HFFc6 (cell line): ENCODE results near the gene MPL. TPM values are rescaled to one million over a fixed set of nuclear protein-coding genes. Genes with fewer than 3 reads are reported as not detected.

Experiments used
- DNase-seq: peaks from one replicate; pipeline ENCODE4 v3.0.0-alpha.2; 2018
- H3K27ac Mint-ChIP-seq: 2 replicates; pipeline ENCODE4 v1.8.0; 2020; ENCODE audit warnings: mild to moderate bottlenecking, mixed read lengths
- H3K27me3 Mint-ChIP-seq: 2 replicates; pipeline ENCODE4 v1.8.0; 2021; ENCODE audit warnings: mild to moderate bottlenecking, moderate library complexity, mixed read lengths; ENCODE audit not compliant: insufficient read depth
- H3K36me3 Mint-ChIP-seq: 2 replicates; pipeline ENCODE4 v1.8.0; 2021; ENCODE audit warnings: low read depth, mixed read lengths
- H3K4me1 Mint-ChIP-seq: 2 replicates; pipeline ENCODE4 v1.8.0; 2020; ENCODE audit warnings: low read depth, mixed read lengths
- H3K4me3 Mint-ChIP-seq: 2 replicates; pipeline ENCODE4 v1.8.0; 2020; ENCODE audit warnings: mild to moderate bottlenecking, moderate library complexity, mixed read lengths
- H3K9me3 Mint-ChIP-seq: 2 replicates; pipeline ENCODE4 v1.8.0; 2020; ENCODE audit warnings: mild to moderate bottlenecking, mixed read lengths
- CTCF ChIP-seq: fragments of 200-600 bp; sonication (generic); IDR thresholded peaks from 2 replicates; pipeline ENCODE4 v1.5.0; 2021; ENCODE audit warnings: antibody characterized with exemption, mild to moderate bottlenecking
- total RNA-seq, 6 experiments: library from RNA; stranded (reverse); fragmentation: NEBNext Ultra II Directional; extraction: Animal tissue kit (Norgen Biotek cat#: 25700); gene quantifications; 2 replicates in 1 of 6; 3 replicates in 5 of 6; pipeline ENCODE4 v1.2.3, GENCODE V29; 2021

MPL gene
- total RNA-seq, 6 experiments from 2014 or later, result not detected

- peaks cover 56% of the 10 kb centered on the region for H3K36me3 Mint-ChIP-seq
- no peak overlapping the region for H3K4me3 Mint-ChIP-seq
- peak overlapping the region; percentile 46 for H3K27ac Mint-ChIP-seq
- DNase-seq, result no peak
- no peaks in the 10 kb centered on the region for H3K9me3 Mint-ChIP-seq
- TF ChIP-seq CTCF, result no peak
- peaks cover 7% of the 10 kb centered on the region for H3K27me3 Mint-ChIP-seq
- peaks cover 51% of the 10 kb centered on the region for H3K4me1 Mint-ChIP-seq
These were observed 49.1 kb downstream of the MPL start for GRCh38 chr1:43386676-43387075.

DNA sequence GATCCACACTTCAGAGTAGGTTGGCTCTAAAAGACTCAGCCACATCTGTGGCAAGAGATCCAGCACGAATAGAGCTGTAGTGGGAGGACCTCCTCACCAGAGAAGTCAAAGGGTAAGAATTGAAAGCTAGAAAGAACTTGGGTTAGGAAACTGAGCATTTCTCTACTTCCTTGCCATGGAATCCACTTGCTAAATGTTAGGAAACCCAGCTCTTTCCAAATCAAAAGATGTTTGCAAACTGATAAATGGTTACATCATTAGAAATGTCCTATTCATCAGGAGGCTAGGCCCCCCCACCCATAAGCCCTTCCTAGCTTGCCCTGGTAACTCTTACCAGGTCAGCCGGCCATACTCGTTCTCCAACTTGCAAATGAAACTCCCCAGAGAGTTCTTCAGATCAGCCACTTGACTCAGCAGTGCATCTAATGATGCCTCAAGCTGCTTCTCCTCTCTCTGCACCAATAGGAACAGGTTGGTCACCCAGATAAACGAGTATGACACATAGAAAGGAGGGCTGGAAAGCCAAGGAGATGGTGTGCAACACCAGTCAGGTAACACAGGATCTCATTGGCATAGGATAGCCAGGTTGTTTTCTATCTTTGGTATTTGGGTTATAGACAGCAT lies 50.5 kb downstream of the MPL start:
- Mint-ChIP-seq H3K4me3 (peak overlapping the region; percentile 99), H3K4me1 (peaks cover 44% of the 10 kb centered on the region), H3K9me3 (no peaks in the 10 kb centered on the region), H3K27me3 (peaks cover 4% of the 10 kb centered on the region), H3K27ac (peak overlapping the region; percentile 98), H3K36me3 (peaks cover 44% of the 10 kb centered on the region)
- peak; percentile 32 for DNase-seq
- TF ChIP-seq CTCF, result no peak

DNA sequence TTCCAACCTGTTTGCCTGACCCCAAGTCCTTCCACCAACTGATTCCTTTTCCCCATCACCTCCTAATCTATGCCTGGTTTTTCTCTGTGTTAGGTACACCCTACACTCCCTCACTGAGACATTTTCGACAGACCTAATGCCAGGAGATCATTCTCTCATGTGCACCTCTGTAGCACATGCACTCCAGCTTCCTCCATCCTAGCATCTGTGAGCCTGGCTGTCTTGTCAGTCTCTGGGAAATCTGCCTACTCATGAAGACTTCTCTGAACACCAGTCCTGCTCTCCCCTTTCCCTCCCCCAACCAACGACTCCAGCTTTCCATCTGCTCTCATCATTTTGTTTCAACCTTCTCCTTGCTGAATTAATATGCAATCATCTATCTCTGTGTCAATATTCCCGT lies 51.0 kb downstream of the MPL start:
- Mint-ChIP-seq H3K9me3 (no peaks in the 10 kb centered on the region), H3K27ac (peak overlapping the region; percentile 98), H3K27me3 (peaks cover 4% of the 10 kb centered on the region), H3K4me3 (peak overlapping the region; percentile 99), H3K4me1 (peaks cover 44% of the 10 kb centered on the region), H3K36me3 (peaks cover 39% of the 10 kb centered on the region)
- no peak for DNase-seq
- no peak for TF ChIP-seq CTCF

GRCh38 chr1:43389326-43390313 lies 52.0 kb downstream of the MPL start, which contains the start of the genes MED8 and SZT2:
MED8 (minus strand) TSS chr1:43389800; CDS start chr1:43389764, 36 bp downstream.
SZT2 (plus strand) TSS chr1:43389899; CDS start chr1:43389969, 70 bp downstream.
- Mint-ChIP-seq H3K4me3 (peak within 1 kb of the TSS; percentile 99), H3K9me3 (no peaks in the 10 kb centered on the region), H3K27me3 (peaks cover 4% of the 10 kb centered on the region), H3K4me1 (peaks cover 44% of the 10 kb centered on the region), H3K36me3 (peaks cover 35% of the 10 kb centered on the region), H3K27ac (peak within 1 kb of the TSS; percentile 98)
- TF ChIP-seq CTCF, result no peak
- DNase-seq, result peak; percentile 90

- no peak for DNase-seq
- Mint-ChIP-seq H3K27me3 (peaks cover 4% of the 10 kb centered on the region), H3K27ac (no peak overlapping the region), H3K36me3 (peaks cover 23% of the 10 kb centered on the region), H3K4me1 (peaks cover 32% of the 10 kb centered on the region), H3K9me3 (no peaks in the 10 kb centered on the region), H3K4me3 (no peak overlapping the region)
- no peak for TF ChIP-seq CTCF
These were observed 55.1 kb downstream of the MPL start for GRCh38 chr1:43392702-43393101.
